SKM-1 (cell line): ENCODE measurements around the gene TSC22D4.

ENCODE experiments used
- DNase-seq: peaks from one replicate; lab custom pipeline; 2025; ENCODE audit not compliant: unreplicated experiment; lab: John Stamatoyannopoulos, UW

Gene TSC22D4

GRCh38 chr7:100493476-100494264 lies 14.7 kb upstream of the TSC22D4 start:
- DNase-seq: no peak

- DNase-seq: no peak
These were observed 13.9 kb upstream of the TSC22D4 start for GRCh38 chr7:100492738-100493475.

GRCh38 chr7:100491192-100491578 lies 12.2 kb upstream of the TSC22D4 start:
- DNase-seq: no peak

- no peak for DNase-seq
These were observed 11.6 kb upstream of the TSC22D4 start for GRCh38 chr7:100490483-100491191.

GRCh38 chr7:100489824-100490223 lies 10.8 kb upstream of the TSC22D4 start:
- DNase-seq: no peak

- no peak for DNase-seq
These were observed 10.1 kb upstream of the TSC22D4 start for GRCh38 chr7:100489121-100489520.

GRCh38 chr7:100488333-100489095 lies 9.5 kb upstream of the TSC22D4 start:
- no peak for DNase-seq

- DNase-seq: no peak
These were observed 7.9 kb upstream of the TSC22D4 start for GRCh38 chr7:100486753-100487446.

- no peak for DNase-seq
These were observed 7.2 kb upstream of the TSC22D4 start for GRCh38 chr7:100486111-100486636.

- DNase-seq: no peak
These were observed 6.5 kb upstream of the TSC22D4 start for GRCh38 chr7:100485471-100485876.

GRCh38 chr7:100484673-100485045 lies 5.6 kb upstream of the TSC22D4 start:
- no peak for DNase-seq

- DNase-seq: no peak
These were observed 5.0 kb upstream of the TSC22D4 start, which contains the start of gene NYAP1 for GRCh38 chr7:100483722-100484672. TSS of gene NYAP1 (plus strand) at chr7:100483927. CDS start at chr7:100485312, 1,385 bp downstream.

GRCh38 chr7:100483090-100483721 lies 4.2 kb upstream of the TSC22D4 start:
- peak; percentile 37 for DNase-seq

- no peak for DNase-seq
These were observed 3.7 kb upstream of the TSC22D4 start for GRCh38 chr7:100482728-100483089.

- no peak for DNase-seq
These were observed 2.5 kb upstream of the TSC22D4 start for GRCh38 chr7:100481466-100481865.

- DNase-seq: no peak
These were observed 1.1 kb downstream of the TSC22D4 start for GRCh38 chr7:100477871-100478267.

GRCh38 chr7:100476903-100477870 lies 1.8 kb downstream of the TSC22D4 start:
- DNase-seq: no peak
